Middle frontal gyrus (tissue), 1 donor: ENCODE data around the gene RRAGA.
A peak's percentile ranks its signal among the peaks of the same experiment; 100 is the strongest.
"Not testable (repeated sequence)": the region's sequence is repeated elsewhere in the genome, so short reads cannot be mapped to it uniquely, and the experiment has no call there.

Experiments used
- DNase-seq: peaks from one replicate; pipeline ENCODE4 v3.0.0-alpha.2; 2015; ENCODE audit warnings: low spot score; ENCODE audit errors: extremely low spot score

Gene RRAGA, protein sequence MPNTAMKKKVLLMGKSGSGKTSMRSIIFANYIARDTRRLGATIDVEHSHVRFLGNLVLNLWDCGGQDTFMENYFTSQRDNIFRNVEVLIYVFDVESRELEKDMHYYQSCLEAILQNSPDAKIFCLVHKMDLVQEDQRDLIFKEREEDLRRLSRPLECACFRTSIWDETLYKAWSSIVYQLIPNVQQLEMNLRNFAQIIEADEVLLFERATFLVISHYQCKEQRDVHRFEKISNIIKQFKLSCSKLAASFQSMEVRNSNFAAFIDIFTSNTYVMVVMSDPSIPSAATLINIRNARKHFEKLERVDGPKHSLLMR

DNA sequence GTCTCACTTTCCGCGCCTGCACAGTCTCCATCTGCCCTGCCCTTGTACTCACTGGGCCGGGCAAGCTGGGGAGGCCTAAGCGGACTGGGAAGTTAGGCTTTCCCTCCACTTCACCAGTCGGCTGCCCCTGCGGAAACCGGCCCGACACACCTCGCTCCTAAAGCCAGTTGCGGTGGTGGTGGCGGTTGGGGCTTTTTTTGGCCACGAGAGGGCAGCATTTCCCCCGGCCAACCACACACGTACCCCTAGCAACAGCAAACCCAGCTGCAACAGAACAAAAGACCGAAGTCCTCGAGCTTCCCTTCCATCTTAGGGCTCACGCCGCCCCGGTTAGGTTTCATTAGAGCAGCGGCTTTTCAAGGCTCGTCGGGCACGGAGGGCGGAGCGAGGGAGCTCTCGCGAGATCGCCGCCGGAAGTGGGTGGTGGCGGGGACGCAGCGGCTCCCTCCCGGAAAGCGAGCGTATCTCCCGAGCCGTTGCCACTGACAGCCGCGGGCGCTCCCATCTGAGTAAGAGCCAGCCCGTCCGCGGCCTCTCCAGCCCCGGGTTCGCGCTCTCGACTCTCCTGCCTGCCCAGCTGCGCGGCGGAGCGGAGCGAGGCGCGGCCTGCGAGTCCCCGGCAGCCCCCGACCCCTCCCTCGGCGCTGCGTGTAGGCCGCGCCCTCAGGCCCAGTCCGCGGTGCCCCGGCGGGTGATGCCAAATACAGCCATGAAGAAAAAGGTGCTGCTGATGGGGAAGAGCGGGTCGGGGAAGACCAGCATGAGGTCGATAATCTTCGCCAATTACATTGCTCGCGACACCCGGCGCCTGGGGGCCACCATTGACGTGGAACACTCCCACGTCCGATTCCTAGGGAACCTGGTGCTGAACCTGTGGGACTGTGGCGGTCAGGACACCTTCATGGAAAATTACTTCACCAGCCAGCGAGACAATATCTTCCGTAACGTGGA, at the start of gene RRAGA:
RRAGA (plus strand) TSS at position 462 of the 951 bp plus-strand sequence; CDS start at position 695, 233 bp downstream.
- DNase-seq: peak; percentile 94

GRCh38 chr9:19000133-19000532, 49.1 kb upstream of the RRAGA start:
- no peak for DNase-seq

GRCh38 chr9:19009391-19009965, 39.7 kb upstream of the RRAGA start:
- DNase-seq: no peak

DNA sequence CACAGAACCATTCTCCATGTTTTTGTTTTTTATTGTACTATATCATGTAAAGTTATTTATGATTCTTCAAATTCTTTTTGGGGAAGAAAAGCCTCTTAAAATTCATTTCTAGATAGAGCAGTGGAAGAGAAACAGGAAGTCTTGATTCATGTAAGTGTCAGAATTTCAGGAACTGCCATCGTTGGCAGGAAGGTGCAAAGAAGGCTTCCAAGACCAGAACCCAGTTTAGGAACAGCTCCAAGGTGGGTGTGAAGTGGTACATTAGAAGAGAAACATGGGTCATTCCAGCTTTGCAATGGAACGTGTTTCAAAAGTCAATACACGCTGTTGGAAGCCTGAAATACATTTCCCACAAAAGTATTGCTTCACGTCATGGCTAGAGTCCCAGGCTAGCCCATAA, 31.0 kb upstream of the RRAGA start:
- no peak for DNase-seq

DNA sequence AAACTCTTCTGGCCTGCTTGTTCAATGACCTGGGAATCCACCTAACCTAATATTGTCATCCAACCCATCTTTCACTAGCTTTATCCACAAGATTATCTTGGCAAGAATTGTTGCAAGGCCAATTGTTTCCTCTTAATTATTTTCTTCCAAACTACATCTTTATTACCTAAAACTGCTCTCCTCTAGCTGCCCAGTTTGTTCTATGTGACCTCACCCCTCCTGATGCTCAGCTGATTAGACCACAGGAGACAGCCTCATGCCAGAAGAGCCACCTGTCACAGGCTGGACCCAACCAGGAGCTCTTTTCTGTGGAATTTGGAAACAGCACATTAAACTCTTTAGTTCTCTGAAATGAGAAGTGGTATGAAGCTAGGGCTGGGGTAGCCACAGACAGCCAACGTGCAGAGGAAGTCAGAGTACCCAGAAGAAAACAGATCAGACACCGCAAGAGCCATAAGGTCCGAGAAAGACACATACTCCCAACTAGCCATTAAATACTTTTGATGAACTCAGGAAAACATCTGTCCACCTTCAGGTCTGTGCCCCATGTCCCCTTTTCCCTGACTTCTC, 28.3 kb upstream of the RRAGA start:
- no peak for DNase-seq

DNA sequence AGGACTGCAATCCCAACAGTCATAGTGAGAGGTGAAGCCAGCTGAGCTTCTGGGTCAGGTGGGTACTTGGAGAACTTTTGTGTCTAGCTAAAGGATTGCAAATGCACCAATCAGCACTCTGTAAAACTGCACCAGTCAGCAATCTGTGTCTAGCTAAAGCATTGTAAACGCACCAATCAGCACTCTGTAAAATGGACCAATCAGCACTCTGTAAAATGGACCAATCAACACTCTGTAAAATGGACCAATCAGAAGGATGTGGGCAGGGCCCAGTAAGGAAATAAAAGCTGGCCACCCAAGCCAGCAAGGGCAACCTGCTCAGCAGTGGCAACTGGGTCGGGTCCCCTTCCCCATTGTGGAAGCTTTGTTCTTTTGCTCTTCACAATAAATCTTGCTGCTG, 27.6 kb upstream of the RRAGA start:
- DNase-seq: not testable (repeated sequence)

DNA sequence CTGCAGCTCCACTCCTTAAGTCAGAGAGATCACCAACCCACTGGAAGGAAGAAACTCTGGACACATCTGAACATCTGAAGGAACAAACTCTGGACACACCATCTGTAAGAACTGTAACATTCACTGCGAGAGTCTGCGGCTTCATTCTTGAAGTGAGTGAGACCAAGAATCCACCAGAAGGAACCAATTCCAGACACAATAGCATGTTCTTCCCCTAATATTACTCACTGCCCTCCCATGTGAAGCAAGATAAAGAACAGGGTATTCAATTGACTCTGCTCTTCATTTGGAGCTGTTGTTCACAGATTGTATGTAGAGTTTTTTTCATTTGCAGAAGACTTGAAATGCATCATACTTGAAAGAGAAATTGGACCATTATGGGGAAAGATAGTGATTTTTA, 27.0 kb upstream of the RRAGA start:
- DNase-seq: no peak

DNA sequence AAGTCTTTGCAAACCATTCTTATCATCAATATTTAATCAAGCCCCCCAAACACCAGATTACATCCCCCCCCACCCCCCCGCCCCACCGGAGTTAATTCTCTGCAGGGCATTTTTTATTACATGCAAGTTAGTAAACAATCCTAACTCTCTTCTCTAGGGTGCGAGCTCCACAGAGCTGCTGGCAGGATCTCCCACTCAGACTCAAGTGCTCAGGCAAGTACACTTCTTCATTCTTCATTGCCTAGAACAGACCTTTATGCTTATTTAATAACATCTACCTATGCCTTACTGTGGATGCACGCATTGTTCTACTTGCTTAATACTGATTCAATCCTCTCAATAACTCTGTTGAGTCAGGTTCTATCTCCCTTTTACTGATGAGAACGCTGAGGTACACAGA, 26.1 kb upstream of the RRAGA start:
- no peak for DNase-seq

DNA sequence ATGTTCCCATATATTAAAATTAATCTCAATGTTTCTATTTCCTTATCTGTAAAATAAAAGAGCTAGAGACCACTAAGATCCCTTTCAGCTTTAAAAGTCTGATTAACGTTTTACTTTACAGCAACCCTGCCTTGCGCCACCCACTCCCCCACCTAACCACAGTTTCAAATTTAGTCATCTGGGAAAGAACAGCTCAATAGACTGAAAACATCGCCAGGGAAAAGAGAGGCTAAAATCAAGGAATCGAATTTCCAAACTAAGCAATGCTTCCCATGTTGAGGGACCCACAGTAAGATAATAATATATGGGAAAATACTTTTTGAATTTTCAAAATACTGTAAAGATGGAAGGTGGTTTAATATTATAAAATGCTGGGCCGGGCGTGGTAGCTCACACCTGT, 22.9 kb upstream of the RRAGA start:
- DNase-seq: no peak

- no peak for DNase-seq
Measured at GRCh38 chr9:19027825-19028224, 21.4 kb upstream of the RRAGA start.

GRCh38 chr9:19028835-19029451, 20.3 kb upstream of the RRAGA start:
- DNase-seq: peak; percentile 45

DNA sequence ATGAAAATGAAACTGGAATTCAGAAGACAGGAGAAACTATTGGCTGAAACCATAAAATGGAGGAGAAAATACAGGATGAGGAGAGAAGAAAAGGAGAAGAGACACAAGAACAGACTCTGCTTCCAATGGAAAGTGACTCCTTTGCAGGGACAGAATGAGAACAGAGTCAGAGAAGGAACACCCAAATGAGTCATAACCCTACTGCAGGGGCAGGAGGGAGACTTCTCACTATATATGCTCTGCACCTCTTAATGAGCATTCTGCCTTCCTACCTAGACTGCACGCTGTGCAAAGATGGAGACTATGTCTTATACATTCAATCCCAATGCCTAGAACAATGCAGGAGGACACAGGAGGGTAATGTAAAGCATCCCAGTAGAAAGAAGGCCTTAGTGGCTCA, 18.3 kb upstream of the RRAGA start:
- DNase-seq: no peak

- DNase-seq: no peak
Measured at GRCh38 chr9:19032406-19032805, 16.8 kb upstream of the RRAGA start.

DNA sequence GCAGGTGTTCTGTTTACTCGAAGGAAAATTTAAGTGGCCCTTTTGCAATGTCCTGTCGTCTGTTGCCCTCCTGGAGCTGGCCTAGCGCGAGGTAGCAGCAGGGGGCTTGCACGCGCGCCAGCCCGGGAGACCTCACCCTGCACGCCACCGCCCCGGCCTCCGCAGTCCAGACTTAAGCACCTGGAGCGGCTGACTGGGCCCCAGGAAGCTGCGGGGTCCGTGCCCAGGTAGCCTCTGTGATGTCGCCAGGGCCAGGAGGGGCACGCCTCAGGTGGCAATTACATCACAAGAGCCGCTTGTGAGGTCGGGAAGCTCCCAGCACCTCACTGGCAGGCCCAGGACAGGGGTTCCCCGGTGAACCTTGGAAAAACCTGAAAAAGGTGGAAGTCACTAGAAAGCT, 16.2 kb upstream of the RRAGA start, which contains the start of gene SAXO1:
SAXO1 (minus strand) TSS at position 195 of the 400 bp plus-strand sequence. CDS start 301 bp downstream, outside the sequence.
- no peak for DNase-seq

DNA sequence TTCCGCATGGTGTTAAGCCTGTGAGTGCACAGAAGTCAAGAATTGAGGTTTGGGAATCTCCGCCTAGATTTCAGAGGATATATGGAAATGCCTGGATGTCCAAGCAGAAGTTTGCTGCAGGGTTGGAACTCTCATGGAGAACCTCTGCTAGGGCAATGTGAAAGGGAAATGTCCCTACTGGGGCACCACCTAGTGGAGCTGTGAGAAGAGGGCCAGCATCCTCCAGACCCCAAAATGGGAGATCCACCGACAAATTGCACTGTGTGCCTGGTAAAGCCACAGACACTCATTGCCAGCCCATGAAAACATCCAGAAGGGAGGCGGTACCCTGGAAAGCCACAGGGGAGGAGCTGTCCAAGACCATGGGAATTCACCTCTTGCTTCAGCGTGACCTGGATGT, 12.6 kb upstream of the RRAGA start:
- no peak for DNase-seq

DNA sequence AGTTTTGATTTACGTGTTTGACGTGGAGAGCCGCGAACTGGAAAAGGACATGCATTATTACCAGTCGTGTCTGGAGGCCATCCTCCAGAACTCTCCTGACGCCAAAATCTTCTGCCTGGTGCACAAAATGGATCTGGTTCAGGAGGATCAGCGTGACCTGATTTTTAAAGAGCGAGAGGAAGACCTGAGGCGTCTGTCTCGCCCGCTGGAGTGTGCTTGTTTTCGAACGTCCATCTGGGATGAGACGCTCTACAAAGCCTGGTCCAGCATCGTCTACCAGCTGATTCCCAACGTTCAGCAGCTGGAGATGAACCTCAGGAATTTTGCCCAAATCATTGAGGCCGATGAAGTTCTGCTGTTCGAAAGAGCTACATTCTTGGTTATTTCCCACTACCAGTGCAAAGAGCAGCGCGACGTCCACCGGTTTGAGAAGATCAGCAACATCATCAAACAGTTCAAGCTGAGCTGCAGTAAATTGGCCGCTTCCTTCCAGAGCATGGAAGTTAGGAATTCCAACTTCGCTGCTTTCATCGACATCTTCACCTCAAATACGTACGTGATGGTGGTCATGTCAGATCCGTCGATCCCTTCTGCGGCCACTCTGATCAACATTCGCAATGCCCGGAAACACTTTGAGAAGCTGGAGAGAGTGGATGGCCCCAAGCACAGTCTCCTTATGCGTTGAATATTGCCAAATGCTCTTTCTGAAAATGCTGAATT, 850 bp downstream of the RRAGA start:
- peak; percentile 13 for DNase-seq

GRCh38 chr9:19050637-19051591, 1.7 kb downstream of the RRAGA start:
- DNase-seq: no peak

DNA sequence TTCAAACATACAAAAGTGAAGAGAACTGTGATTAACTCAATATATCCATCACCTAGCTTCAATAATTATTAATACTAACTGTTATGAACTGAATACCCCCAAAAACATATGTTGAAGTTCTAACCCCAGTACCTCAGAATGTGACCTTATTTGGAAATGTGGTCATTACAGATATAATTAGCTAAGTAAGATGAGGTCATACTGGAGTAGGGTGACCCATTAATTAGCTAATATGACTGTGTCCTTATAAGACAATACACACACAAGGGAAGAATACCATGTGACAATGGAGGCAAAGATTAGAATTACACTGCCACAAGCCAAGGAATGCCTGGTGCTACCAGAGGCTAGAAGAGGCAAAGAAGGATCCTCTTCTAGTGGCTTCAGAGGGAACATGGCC, 7.8 kb downstream of the RRAGA start:
- no peak for DNase-seq

DNA sequence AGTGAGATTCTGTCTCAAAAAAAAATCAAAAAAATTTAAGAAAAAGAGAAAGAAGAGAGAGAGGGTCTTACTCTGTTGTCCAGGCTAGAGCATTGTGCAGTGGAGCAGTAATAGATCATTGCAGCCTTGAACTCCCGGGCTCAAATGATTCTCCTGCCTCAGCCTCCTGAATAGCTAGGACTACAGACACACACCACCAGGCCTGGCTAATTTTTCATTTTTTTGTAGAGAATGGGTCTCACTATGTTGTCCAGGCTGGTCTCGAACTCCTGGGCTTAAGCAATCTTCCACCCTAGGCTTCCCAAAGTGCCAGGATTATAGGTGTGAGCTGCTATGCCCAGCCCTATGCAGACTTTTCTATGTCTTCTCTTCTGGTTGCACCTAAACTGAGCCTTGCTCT, 25.0 kb downstream of the RRAGA start:
- no peak for DNase-seq
